H1 (cell line): ENCODE results near the gene GNAT2. TPM values are rescaled to one million over a fixed set of nuclear protein-coding genes. Genes with fewer than 3 reads are reported as not detected.

ENCODE experiments used
- CREB1 ChIP-seq: IDR thresholded peaks from 2 replicates; pipeline ENCODE4 v1.6.1; 2012; ENCODE audit warnings: inconsistent platforms
- JUND ChIP-seq: IDR thresholded peaks from 2 replicates; pipeline ENCODE4 v1.6.1; 2011; ENCODE audit warnings: mild to moderate bottlenecking, improper control_type of control experiment, low read length
- KDM5A ChIP-seq: fragments of 200-600 bp; IDR thresholded peaks from 2 replicates; pipeline ENCODE4 v1.7.1; 2012; ENCODE audit warnings: mild to moderate bottlenecking, low read length, inconsistent platforms, mixed read lengths
- polyA plus RNA-seq, 7 experiments: library from polyadenylated mRNA; depleted of rRNA in 3 of 7; stranded (reverse) in 5 of 7; unstranded in 2 of 7; fragments of >200 nt in 5 of 7; fragments of 200-250 nt in 2 of 7; gene quantifications; 1 replicate in 5 of 7; 2 replicates in 1 of 7; 4 replicates in 1 of 7; pipeline versions ENCODE4 v1.2.1 to v1.2.3, GENCODE V29; 2011 to 2013; ENCODE audit warnings: missing spikeins in 2 of 7, mixed read lengths in 2 of 7
- total RNA-seq: library from RNA; stranded (reverse); fragmentation: NEBNext Ultra II Directional; extraction: Animal tissue kit (Norgen Biotek cat#: 25700); gene quantifications from 2 replicates; pipeline ENCODE4 v1.2.1, GENCODE V29; 2021

Gene GNAT2
- total and polyA plus RNA-seq, 2 of the 8 experiments (the other 6 are each of a cell fraction or from before 2014, with no cell fraction given): 0.05 TPM; not detected in 1

DNA sequence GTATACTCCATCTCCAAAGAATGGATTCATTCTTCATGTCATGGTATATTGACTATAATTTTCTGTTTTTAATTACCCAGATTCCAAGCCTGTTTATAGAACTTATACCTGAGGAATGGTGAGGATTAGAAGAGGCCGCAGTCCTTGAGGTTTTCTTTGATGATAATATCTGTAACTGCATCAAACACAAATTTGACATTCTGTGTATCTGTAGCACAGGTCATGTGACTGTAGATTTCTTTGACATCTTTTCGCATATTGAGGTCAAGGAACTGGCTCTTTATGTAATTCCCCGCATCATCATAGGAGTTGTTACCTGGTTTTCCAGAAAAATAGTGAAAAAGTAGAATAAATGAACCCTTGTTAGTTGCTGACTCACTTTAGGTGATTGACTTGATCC lies 16.2 kb downstream of the GNAT2 start (continued):
- no peak for TF ChIP-seq KDM5A
- TF ChIP-seq CREB1: no peak
- no peak for TF ChIP-seq JUND
